Neuronal stem cell (in vitro differentiated cells): ENCODE data around the gene GRK6.

Experiments
- DNase-seq: peaks from one replicate; pipeline ENCODE4 v3.0.0-alpha.2; 2013; ENCODE audit warnings: low spot score
- H2AFZ ChIP-seq: one replicate; pipeline ENCODE4 v1.6.1; 2013; ENCODE audit warnings: mild to moderate bottlenecking, low read length, inconsistent platforms
- H2AK5ac ChIP-seq: 2 replicates; pipeline ENCODE4 v1.6.1; 2013; ENCODE audit warnings: low read depth, mild to moderate bottlenecking, inconsistent platforms, low read length, moderate library complexity, mixed read lengths
- H2BK120ac ChIP-seq: 2 replicates; pipeline ENCODE4 v1.6.1; 2013; ENCODE audit warnings: low read depth, mild to moderate bottlenecking, inconsistent platforms, low read length, moderate library complexity, mixed read lengths
- H2BK12ac ChIP-seq: one replicate; pipeline ENCODE4 v1.6.1; 2013; ENCODE audit warnings: low read length, inconsistent platforms
- H2BK15ac ChIP-seq: 2 replicates; pipeline ENCODE4 v1.6.1; 2013; ENCODE audit warnings: mild to moderate bottlenecking, low read length, inconsistent platforms, mixed read lengths
- H2BK5ac ChIP-seq: one replicate; pipeline ENCODE4 v1.6.1; 2013; ENCODE audit warnings: inconsistent platforms, mild to moderate bottlenecking, low read length, moderate library complexity
- H3K14ac ChIP-seq: one replicate; pipeline ENCODE4 v1.6.1; 2013; ENCODE audit warnings: low read length, inconsistent platforms
- H3K18ac ChIP-seq: 2 replicates; pipeline ENCODE4 v1.6.1; 2013; ENCODE audit warnings: low read length, inconsistent platforms
- H3K23ac ChIP-seq: 2 replicates; pipeline ENCODE4 v1.6.1; 2013; ENCODE audit warnings: low read depth, mild to moderate bottlenecking, mixed read lengths, low read length, inconsistent platforms; ENCODE audit not compliant: poor library complexity
- H3K27ac ChIP-seq: replicated peaks from 3 replicates; pipeline ENCODE4 v1.5.1; 2013; ENCODE audit warnings: low read length, inconsistent platforms
- H3K27me3 ChIP-seq, 3 experiments: 2 replicates each; pipeline ENCODE4 v1.6.1; 2013; ENCODE audit warnings: low read length in 3 of 3, mild to moderate bottlenecking in 2 of 3, inconsistent platforms in 1 of 3, low read depth in 1 of 3, mixed read lengths in 1 of 3, moderate library complexity in 1 of 3; ENCODE audit not compliant: control insufficient read depth in 3 of 3, insufficient read depth in 3 of 3
- H3K36me3 ChIP-seq, 2 donors: replicated peaks in 1 of 2; 2 replicates each; pipeline ENCODE4 v1.6.1; 2013; ENCODE audit warnings: low read length in 2 of 2; ENCODE audit not compliant: control insufficient read depth in 2 of 2, insufficient read depth in 2 of 2
- H3K4ac ChIP-seq: 2 replicates; pipeline ENCODE4 v1.6.1; 2013; ENCODE audit warnings: inconsistent platforms, mild to moderate bottlenecking, low read length, moderate library complexity
- H3K4me1 ChIP-seq, 2 donors: 1 replicate in 1 of 2; 2 replicates in 1 of 2; pipeline ENCODE4 v1.6.1; 2013; ENCODE audit warnings: low read length in 2 of 2, low read depth in 1 of 2; ENCODE audit not compliant: control insufficient read depth in 2 of 2, insufficient read depth in 1 of 2
- H3K4me2 ChIP-seq: one replicate; pipeline ENCODE4 v1.6.1; 2013; ENCODE audit warnings: mild to moderate bottlenecking, low read length, inconsistent platforms; ENCODE audit not compliant: insufficient read depth, poor library complexity, severe bottlenecking
- H3K4me3 ChIP-seq, 2 donors: 2 replicates each; pipeline ENCODE4 v1.5.1; 2013; ENCODE audit warnings: low read length in 2 of 2, mild to moderate bottlenecking in 2 of 2, inconsistent platforms in 1 of 2, moderate library complexity in 1 of 2
- H3K79me1 ChIP-seq: one replicate; pipeline ENCODE4 v1.6.1; 2013; ENCODE audit warnings: low read depth, mild to moderate bottlenecking, inconsistent platforms, low read length, moderate library complexity
- H3K9ac ChIP-seq: one replicate; pipeline ENCODE4 v1.6.1; 2013; ENCODE audit warnings: mild to moderate bottlenecking, low read depth, low read length, inconsistent platforms; ENCODE audit not compliant: poor library complexity
- H3K9me3 ChIP-seq, 2 donors: replicated peaks in 1 of 2; 2 replicates each; pipeline versions ENCODE3 to v1.6.1; 2013; ENCODE audit warnings: low read length in 2 of 2, mild to moderate bottlenecking in 2 of 2, inconsistent platforms in 1 of 2, low read depth in 1 of 2, mixed read lengths in 1 of 2, moderate library complexity in 1 of 2; ENCODE audit not compliant: control insufficient read depth in 2 of 2, insufficient read depth in 1 of 2
- H4K8ac ChIP-seq: one replicate; pipeline ENCODE4 v1.6.1; 2013; ENCODE audit warnings: low read depth, mild to moderate bottlenecking, inconsistent platforms, low read length, moderate library complexity
- H4K91ac ChIP-seq: one replicate; pipeline ENCODE4 v1.6.1; 2013; ENCODE audit warnings: low read length, low read depth, mild to moderate bottlenecking, inconsistent platforms; ENCODE audit not compliant: poor library complexity
- WGBS, 2 donors: extraction: QIAGEN DNeasy Blood & Tissue Kit; methylation state at CpG; one replicate each; pipeline ENCODE4 v1.1.7; 2013; ENCODE audit warnings: missing lambda C conversion rate in 2 of 2, mixed read lengths in 1 of 2; ENCODE audit not compliant: insufficient read length in 2 of 2, insufficient replicate concordance in 1 of 2; ENCODE audit errors: extremely low coverage in 2 of 2; 5-methylcytosine and 5-hydroxymethylcytosine counted together

GRK6 gene

DNA sequence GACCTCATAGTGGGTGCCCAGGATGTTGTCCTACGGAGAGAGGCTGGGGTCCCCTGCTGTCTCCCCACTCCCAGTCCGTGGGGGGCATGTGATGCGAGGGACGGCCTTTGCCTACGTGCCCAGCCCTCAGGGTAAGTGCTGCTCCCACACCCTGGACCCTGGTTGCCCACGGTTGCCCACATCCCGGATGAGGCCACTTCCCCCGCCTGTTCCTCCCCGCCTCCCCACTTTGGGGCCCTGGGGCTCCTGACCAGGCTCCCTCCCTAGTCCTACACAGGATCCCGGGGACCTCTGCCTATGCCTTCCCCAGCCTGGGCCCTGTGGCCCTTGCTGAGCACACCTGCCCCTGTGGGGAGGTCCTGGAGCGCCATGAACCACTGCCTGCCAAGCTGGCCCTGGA lies 40.8 kb upstream of the GRK6 start:
- peak overlapping the region; percentile 13 for H3K18ac ChIP-seq
- H3K4ac ChIP-seq: no peak overlapping the region
- H3K79me1 ChIP-seq: no peaks in the 10 kb centered on the region
- no peaks in the 10 kb centered on the region for H3K9me3 ChIP-seq
- peak overlapping the region; percentile 49 for H2BK12ac ChIP-seq
- peak overlapping the region; percentile 2 for H2BK120ac ChIP-seq
- H3K27me3 ChIP-seq: peaks cover 0 to 65% (median 2%) of the 10 kb centered on the region in 3 experiments
- H3K4me2 ChIP-seq: no peak overlapping the region
- H2AFZ ChIP-seq: no peak overlapping the region
- H3K36me3 ChIP-seq: no peaks in the 10 kb centered on the region
- H3K4me3 ChIP-seq: no peak overlapping the region
- DNase-seq: no peak
- H4K91ac ChIP-seq: no peak overlapping the region
- no peak overlapping the region for H4K8ac ChIP-seq
- no peak overlapping the region for H3K23ac ChIP-seq
- no peak overlapping the region for H2BK5ac ChIP-seq
- H2BK15ac ChIP-seq: peak overlapping the region; percentile 88
- H3K9ac ChIP-seq: no peak overlapping the region
- no peak overlapping the region for H3K14ac ChIP-seq
- peaks cover 3 to 13% of the 10 kb centered on the region in 2 donors for H3K4me1 ChIP-seq
- H2AK5ac ChIP-seq: peak overlapping the region; percentile 61
- H3K27ac ChIP-seq: no peak overlapping the region
- no CpG with 5 or more reads among the region's 11 CpGs for WGBS, 2 donors

DNA sequence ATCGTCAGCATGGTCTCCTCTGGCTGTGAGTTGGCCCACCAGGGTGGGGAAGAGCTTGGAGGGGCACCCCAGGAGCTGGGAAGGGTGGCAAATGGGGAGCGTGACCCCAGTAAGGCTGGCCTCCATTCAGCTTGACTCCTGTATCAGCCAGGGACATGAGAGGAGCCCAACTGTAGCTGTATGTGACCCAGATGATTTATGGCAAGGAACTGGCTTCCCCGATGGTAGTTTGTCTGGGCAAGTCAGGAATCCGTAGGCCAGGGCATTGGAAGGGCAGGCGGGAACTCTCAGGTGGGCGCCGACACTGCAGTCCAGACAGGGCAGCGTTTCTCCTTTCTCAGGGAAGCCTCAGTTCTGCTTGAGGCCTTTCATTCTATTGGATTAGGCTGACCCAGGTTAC lies 39.9 kb upstream of the GRK6 start:
- no peak overlapping the region for H2BK5ac ChIP-seq
- H3K27me3 ChIP-seq: peaks cover 0 to 65% (median 2%) of the 10 kb centered on the region in 3 experiments
- no peak for DNase-seq
- no peaks in the 10 kb centered on the region for H3K9me3 ChIP-seq
- H3K4ac ChIP-seq: peak overlapping the region; percentile 42
- H3K23ac ChIP-seq: peak overlapping the region; percentile 62
- H4K91ac ChIP-seq: no peak overlapping the region
- H2BK15ac ChIP-seq: peak overlapping the region; percentile 88
- H2BK120ac ChIP-seq: peak overlapping the region; percentile 2
- H3K4me2 ChIP-seq: no peak overlapping the region
- no peak overlapping the region for H3K4me3 ChIP-seq
- H3K36me3 ChIP-seq: no peaks in the 10 kb centered on the region
- H3K27ac ChIP-seq: no peak overlapping the region
- no peak overlapping the region for H3K14ac ChIP-seq
- no peak overlapping the region for H3K9ac ChIP-seq
- no CpG with 5 or more reads among the region's 8 CpGs for WGBS, 2 donors
- no peaks in the 10 kb centered on the region for H3K79me1 ChIP-seq
- H2AK5ac ChIP-seq: peak overlapping the region; percentile 47
- peaks cover 2 to 14% of the 10 kb centered on the region in 2 donors for H3K4me1 ChIP-seq
- H3K18ac ChIP-seq: peak overlapping the region; percentile 77
- no peak overlapping the region for H2BK12ac ChIP-seq
- H2AFZ ChIP-seq: no peak overlapping the region
- H4K8ac ChIP-seq: no peak overlapping the region

DNA sequence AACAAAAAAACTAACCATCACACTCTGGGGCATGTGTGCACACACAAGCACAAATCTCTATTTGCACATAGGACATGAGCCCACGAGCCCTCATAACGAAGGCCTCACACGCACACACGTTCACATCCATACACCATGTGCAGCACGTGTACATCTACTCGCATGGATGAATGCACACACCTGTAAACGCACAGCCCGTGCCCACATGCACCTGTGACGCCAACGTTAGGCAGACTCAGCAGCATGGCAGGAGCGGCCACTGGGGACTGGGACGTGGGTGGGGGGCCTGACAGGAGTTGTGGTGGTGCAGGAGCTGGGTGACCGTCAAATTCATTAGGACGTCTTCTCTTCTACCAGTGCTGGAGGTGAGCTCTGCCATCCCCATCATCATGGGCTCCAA lies 39.1 kb upstream of the GRK6 start:
- H3K36me3 ChIP-seq: no peaks in the 10 kb centered on the region
- no peak overlapping the region for H2BK12ac ChIP-seq
- peak overlapping the region; percentile 24 for H2BK15ac ChIP-seq
- no peak overlapping the region for H2BK5ac ChIP-seq
- no peak overlapping the region for H2BK120ac ChIP-seq
- H3K79me1 ChIP-seq: no peaks in the 10 kb centered on the region
- H4K91ac ChIP-seq: no peak overlapping the region
- H3K9me3 ChIP-seq: no peaks in the 10 kb centered on the region
- peak overlapping the region; percentile 44 for H3K23ac ChIP-seq
- no peak overlapping the region for H2AFZ ChIP-seq
- no peak overlapping the region for H3K14ac ChIP-seq
- H4K8ac ChIP-seq: no peak overlapping the region
- no peak for DNase-seq
- no peak overlapping the region for H3K4ac ChIP-seq
- no peak overlapping the region for H3K4me3 ChIP-seq
- H3K27ac ChIP-seq: no peak overlapping the region
- no CpG with 5 or more reads among the region's 14 CpGs for WGBS, 2 donors
- peak overlapping the region; percentile 53 for H2AK5ac ChIP-seq
- peaks cover 2 to 14% of the 10 kb centered on the region in 2 donors for H3K4me1 ChIP-seq
- H3K18ac ChIP-seq: no peak overlapping the region
- peak overlapping the region; percentile 65 for H3K9ac ChIP-seq
- H3K4me2 ChIP-seq: no peak overlapping the region
- peaks cover 0 to 63% (median 2%) of the 10 kb centered on the region in 3 experiments for H3K27me3 ChIP-seq

GRCh38 chr5:177388521-177389052 lies 37.9 kb upstream of the GRK6 start:
- Histone ChIP-seq H2BK120ac (no peak overlapping the region), H3K4me3 (no peak overlapping the region), H3K4me2 (no peak overlapping the region), H2BK15ac (no peak overlapping the region), H4K91ac (no peak overlapping the region), H3K23ac (no peak overlapping the region), H2BK5ac (no peak overlapping the region), H2AFZ (peak overlapping the region; percentile 89), H3K18ac (no peak overlapping the region), H3K4me1 (peaks cover 2 to 14% of the 10 kb centered on the region in 2 donors), H3K36me3 (no peaks in the 10 kb centered on the region), H4K8ac (no peak overlapping the region), H3K14ac (no peak overlapping the region), H3K9me3 (no peaks in the 10 kb centered on the region), H3K27ac (no peak overlapping the region), H2BK12ac (no peak overlapping the region), H3K4ac (no peak overlapping the region), H3K9ac (no peak overlapping the region), H3K27me3 (peaks cover 0 to 59% (median 0%) of the 10 kb centered on the region in 3 experiments), H2AK5ac (no peak overlapping the region), H3K79me1 (no peaks in the 10 kb centered on the region)
- WGBS, 2 donors: no CpG with 5 or more reads among the region's 10 CpGs
- DNase-seq: no peak
